Stimulated activated CD8-positive, alpha-beta memory T cell treated with anti-CD3 and anti-CD28 coated beads, Interleukin-4, amount 100 ng/mL, for 48 hours (primary cell): ENCODE results near the gene HNRNPF.

ENCODE experiments used
- DNase-seq: peaks from one replicate; pipeline ENCODE4 v3.0.0-alpha.2; 2020

The HNRNPF gene

GRCh38 chr10:43375401-43376020 is 33.5 kb downstream of the HNRNPF start:
- no peak for DNase-seq

GRCh38 chr10:43374194-43374593 is 34.8 kb downstream of the HNRNPF start:
- no peak for DNase-seq

- no peak for DNase-seq
Observed at GRCh38 chr10:43373461-43373860, 35.5 kb downstream of the HNRNPF start.

- no peak for DNase-seq
Observed at GRCh38 chr10:43372765-43373361, 36.1 kb downstream of the HNRNPF start.

- DNase-seq, result no peak
Observed at GRCh38 chr10:43371418-43371817, 37.6 kb downstream of the HNRNPF start, which contains the start of gene FXYD4. FXYD4 (plus strand) TSS chr10:43371636; CDS start chr10:43373747, 2,111 bp downstream.

- no peak for DNase-seq
Observed at GRCh38 chr10:43370671-43371215, 38.2 kb downstream of the HNRNPF start.

- no peak for DNase-seq
Observed at GRCh38 chr10:43369921-43370320, 39.1 kb downstream of the HNRNPF start.

GRCh38 chr10:43365001-43365400 is 44.0 kb downstream of the HNRNPF start:
- DNase-seq, result no peak

- peak; percentile 99 for DNase-seq
Observed at GRCh38 chr10:43362191-43362839, 46.7 kb downstream of the HNRNPF start.

GRCh38 chr10:43361547-43362190 is 47.3 kb downstream of the HNRNPF start:
- peak; percentile 35 for DNase-seq

GRCh38 chr10:43360086-43360485 is 48.9 kb downstream of the HNRNPF start:
- no peak for DNase-seq

- peak; percentile 36 for DNase-seq
Observed at GRCh38 chr10:43355749-43356371, 53.1 kb downstream of the HNRNPF start.

GRCh38 chr10:43354879-43355380 is 54.1 kb downstream of the HNRNPF start:
- DNase-seq, result no peak

- DNase-seq, result no peak
Observed at GRCh38 chr10:43354330-43354635, 54.7 kb downstream of the HNRNPF start.

- no peak for DNase-seq
Observed at GRCh38 chr10:43353495-43354329, 55.3 kb downstream of the HNRNPF start.

GRCh38 chr10:43352951-43353350 is 56.0 kb downstream of the HNRNPF start:
- DNase-seq, result no peak

- no peak for DNase-seq
Observed at GRCh38 chr10:43351301-43351700, 57.7 kb downstream of the HNRNPF start.

GRCh38 chr10:43350686-43351085 is 58.3 kb downstream of the HNRNPF start:
- DNase-seq, result no peak

- no peak for DNase-seq
Observed at GRCh38 chr10:43350156-43350555, 58.8 kb downstream of the HNRNPF start.

- peak; percentile 92 for DNase-seq
Observed at GRCh38 chr10:43348511-43349312, 60.3 kb downstream of the HNRNPF start.

- DNase-seq, result no peak
Observed at GRCh38 chr10:43347997-43348396, 61.0 kb downstream of the HNRNPF start.
